NCI-H345 treated with DMSO at 0.1 percent for 48 hours (cell line): ENCODE data around the gene MIOX.
"Not testable (repeated sequence)": the region's sequence is repeated elsewhere in the genome, so short reads cannot be mapped to it uniquely, and the experiment has no call there.

ENCODE experiments used
- DNase-seq: peaks from one replicate; lab custom pipeline; 2025; ENCODE audit not compliant: unreplicated experiment; lab: John Stamatoyannopoulos, UW

Gene MIOX

DNA sequence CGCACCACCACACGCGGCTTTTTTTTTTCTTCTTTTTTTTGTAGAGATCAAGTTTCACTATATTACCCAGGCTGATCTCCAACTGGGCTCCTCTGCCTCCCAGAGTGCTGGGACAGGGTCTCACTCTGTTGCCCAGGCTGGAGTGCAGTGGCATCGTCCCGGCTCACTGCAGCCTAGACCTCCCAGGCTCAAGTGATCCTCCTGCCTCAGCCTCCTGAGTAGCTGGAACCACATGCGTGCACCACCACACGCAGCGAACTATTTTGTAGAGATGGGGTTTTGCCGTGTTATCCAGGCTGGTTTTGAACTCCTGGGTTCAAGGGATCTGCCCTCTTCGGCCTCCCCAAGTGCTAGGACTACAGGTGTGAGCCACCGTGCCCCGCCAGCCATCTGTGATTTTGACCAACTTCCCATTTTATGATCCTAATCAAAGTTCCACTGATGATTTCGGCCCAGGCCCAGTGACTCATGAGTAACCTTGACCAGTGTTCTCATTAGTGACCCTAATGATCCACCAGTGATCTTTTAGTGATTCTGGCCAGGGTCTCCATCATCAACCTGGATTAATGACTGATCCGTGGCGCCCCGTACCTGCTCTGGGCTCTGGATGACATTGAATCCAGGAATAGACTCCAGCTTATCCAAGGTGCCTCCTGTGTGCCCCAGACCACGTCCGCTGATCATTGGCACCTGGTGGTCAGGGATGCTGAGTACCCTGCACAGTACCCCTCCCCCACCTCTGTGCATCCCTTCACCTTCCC is 41.4 kb downstream of the MIOX start:
- DNase-seq = no peak

- no peak for DNase-seq
Measured at GRCh38 chr22:50528682-50529415, 42.2 kb downstream of the MIOX start.

DNA sequence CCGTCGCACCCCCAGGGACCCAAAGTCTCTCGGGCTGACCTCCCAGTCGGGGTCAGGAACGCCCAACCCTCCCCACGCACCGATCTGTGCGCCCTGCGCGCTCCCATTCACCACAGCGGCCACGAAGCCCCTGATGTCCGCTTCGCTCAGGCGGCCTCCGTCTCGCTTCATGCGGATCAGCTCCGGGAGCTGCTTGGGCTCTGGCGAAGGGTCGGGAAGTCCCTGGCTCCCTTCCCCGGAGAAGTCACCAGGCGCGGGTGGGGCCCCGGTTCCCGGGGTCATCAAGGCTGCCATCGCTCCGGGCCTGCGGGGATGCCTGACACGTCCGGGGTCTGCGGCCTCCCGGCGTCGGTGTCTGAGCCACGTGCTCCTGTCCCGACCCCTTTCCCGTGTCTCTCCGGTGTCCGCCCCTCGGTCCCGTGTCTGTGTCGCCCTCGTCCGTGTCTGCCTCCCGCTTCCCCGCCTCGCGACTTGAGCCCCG is 42.8 kb downstream of the MIOX start:
- DNase-seq = no peak

DNA sequence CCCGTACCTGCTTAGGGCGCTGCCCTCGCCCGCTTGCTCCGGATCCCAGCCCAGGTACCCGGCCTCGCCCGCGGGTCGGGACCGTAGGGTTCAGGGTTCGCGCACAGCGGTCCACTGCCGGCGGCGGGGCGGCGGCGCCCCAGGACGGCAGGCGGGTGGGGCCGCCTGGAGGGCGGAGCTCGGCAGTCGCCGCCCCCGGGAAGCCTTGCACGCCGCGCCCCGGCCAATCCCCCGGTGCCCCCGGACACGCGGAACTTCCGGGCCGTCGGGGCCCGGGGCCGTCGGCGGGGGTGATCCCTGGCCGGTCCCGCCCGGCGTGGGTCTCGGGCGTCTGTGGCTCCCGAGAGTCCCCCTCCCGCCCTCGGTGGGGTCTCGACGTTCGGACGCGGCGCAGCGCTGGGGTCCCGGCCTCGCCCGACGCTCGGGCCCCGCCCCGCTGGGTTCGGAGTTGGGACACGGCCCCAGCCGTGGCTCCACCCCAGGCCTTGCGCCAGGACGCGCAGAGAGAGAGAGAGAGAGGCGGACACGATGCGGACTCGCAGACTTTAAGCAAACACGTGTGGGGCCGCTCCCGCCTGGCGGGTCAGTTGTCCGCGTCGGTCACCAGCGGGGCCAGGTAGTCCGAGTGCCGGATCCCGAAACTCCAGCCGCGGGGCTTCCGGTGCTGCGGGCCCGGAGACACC is 43.4 kb downstream of the MIOX start, which contains the start of gene TYMP:
Gene TYMP, minus strand, starts transcription at position 116 of the 683 bp plus-strand sequence. CDS start 303 bp downstream, outside the sequence.
- DNase-seq = no peak

DNA sequence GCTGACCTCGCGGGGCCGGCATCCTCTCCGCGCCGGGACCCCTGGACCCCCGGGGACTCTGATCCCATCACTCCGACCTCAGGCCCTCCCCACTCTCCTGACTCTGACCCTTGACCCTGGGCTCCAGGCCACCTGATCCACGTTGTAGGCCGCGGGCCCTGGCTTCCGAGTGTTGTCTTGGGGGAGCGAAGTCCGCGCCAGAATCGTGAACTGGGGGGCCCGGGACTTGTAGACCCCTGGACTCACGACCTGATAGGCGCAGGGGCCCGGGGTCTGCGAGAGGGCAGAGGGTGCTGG is 43.9 kb downstream of the MIOX start:
- DNase-seq = no peak

DNA sequence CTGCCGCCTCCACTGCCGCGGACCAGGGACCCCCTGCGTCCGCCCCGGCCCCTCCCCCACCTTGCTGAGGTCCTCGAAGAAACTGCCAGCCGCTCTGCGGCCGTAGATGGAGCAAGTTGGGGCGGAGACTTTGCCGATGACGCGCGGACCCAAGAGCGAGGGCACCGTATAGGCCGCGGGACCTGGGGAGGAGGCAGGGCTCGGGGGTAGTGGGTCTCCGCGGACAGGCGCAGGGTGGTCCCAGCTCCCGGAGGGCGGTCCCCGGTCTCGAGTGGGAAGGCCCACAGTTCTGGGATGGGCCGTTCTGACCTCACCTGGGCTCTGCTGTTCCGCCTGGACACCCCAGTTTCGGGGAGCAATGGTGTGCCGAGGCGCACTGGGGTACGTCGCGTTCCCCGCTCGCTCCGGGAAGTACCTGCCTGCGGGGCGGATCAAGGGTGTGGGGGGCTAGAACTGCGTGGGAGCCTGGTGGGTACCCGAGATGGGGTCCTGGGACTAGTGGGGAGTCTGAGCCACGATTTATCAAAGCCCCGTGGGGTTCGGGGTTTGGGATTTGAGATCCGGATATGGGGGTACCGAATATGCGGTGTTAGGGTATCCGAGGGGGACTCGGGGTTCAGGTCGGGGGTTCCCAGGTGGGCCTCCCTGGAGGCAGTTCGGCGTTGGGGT is 44.4 kb downstream of the MIOX start:
- DNase-seq = no peak

DNA sequence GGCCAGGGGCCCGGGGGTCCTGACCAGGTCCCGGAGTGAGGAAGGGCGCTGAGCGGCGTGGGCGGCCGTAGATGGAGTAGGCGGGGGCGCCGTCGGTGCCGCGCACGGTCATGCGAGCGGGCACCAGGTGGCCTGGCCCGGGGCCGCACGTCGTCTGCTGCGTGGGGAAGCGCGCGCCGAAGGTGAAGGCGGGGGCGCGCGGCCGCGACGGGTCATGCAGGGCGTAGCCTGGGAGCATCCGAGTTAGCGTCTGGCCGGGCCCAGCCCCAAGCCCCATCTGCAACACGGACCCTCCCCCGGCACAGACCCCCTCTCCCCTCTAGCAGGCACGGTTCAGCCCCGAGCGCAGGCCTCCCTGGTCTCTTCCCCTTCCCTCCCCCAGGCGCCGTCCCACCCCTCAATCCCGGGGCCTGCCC is 44.9 kb downstream of the MIOX start:
- DNase-seq = no peak

DNA sequence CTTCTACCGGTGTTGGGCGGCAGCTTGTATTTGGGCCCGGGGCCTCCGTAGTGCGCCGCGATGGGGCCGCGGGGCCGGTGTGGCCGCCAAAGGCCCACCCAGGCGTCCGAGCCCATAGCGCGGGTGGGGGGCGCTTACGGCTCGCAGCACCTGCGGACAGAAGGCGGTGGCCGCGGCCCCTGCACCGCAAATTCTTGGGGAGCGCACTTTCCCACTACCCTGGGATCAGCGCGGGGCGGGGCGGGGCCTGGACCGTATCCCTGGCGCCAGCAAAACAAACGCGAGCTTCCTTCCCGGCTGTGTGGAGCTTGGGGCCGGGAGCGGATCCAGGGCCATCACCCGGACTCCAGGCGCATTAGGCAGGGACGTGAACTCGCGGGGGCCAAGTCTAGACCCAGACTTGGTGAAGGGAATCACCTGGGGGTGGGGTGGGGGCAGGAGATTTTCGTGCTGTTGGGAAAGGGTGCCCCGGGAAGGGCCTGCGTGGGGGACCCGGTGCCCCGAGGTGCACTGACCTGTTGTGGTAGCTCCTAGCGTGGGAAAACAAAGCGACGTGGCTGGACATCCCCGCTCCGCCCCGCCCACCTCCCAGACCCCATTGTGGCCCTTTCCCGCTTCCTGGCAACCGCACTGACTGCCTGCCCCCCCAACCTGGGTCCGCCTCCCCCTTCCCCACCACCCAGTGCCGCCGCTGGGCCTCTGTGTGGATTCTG is 45.5 kb downstream of the MIOX start:
- no peak for DNase-seq

DNA sequence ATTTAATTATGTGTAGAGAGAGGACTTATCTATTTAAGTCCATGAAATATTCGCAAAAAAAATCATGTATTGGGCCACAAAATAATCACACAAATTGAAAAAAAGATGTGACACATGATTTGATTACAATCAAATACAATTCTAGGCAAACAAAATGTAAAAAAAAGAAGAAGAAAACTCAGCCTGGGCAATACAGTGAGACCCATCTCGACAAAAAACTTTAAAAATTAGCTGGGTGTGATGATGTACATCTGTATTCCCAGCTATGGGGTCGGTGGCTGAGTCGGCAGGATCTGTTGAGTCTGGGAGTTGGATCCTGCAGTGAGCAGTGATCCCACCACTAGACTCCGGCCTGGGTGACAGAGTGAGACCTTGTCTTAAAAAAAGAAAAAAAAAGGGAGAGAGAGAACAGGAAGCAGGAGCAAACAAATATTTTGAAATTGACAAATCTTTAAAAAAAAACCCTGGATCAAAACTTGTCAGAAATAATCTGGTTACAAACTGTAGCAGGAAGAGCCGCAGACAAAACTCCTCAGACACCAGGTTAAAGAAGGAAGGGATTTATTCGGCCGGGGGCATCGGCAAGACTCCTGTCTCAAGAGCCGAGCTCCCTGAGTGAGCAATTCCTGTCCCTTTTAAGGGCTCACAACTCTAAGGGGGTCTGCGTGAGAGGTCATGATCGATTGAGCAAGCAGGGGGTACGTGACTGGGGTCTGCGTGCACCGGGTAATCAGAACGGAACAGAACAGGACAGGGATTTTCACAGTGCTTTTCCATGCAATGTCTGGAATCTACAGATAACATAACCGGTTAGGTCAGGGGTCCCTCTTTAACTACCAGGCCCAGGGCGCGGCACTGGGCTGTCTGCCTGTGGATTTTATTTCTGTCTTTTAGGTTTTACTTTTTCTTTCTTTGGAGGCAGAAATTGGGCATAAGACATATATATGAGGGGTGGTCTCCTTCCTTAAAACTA is 46.5 kb downstream of the MIOX start:
- no peak for DNase-seq

DNA sequence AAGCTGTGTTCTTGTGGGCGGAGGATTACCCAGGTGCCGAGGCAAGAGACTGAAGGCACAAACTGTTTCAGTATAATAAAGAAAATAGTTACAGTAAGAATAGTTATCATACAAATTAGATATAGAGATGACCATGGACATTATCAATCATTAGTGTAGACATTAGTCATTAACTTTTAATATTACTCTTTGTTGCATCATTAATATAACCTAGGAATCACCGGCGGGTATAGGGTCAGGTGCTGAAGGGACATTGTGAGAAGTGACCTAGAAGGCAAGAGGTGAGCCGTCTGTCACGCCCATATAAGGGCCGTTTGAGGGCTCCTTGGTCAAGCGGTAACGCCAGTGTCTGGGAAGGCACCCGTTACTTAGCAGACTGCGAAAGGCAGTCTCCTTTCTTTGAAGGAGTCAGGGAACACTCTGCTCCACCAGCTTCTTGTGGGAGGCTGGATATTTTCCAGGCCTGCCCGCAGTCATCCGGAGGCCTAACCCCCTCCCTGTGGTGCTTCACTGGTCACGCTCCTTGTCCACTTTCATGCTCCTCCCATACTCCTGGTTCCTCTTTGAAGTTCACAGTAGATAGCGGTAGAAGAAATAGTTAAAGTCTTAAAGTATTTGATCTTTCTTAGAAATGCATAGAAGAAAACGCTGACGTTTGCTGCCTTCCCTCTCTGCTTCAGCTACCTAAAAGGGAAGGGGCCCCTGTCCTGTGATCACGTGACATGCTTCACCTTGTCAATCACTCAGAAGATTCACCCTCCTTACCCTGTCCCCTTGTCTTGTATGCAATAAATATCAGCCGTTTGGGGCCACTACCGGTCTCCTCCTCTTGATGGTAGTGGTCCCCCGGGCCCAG is 47.4 kb downstream of the MIOX start:
- not testable (repeated sequence) for DNase-seq

GRCh38 chr22:50535113-50535512 is 48.5 kb downstream of the MIOX start:
- DNase-seq = no peak

- no peak for DNase-seq
Measured at GRCh38 chr22:50536226-50536625, 49.6 kb downstream of the MIOX start.

DNA sequence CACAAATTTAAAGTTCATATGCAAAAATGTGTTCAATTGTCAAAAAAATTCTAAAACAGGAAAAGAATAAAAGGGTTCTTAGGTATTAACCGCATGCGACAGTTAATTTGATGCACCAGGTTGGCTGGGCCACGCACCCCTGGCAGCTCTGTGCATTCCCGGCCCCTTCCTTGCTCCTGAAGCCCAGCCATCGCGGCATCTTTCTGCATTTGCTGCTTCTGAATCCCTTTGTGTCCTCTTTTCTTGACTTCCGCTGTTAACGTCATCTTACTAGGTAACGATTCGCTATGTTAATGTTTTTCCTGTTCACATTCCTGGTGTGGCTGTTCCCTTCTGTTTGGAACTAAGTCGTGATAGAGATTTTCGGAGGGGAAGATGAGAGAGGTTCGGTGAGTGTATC is 51.1 kb downstream of the MIOX start:
- no peak for DNase-seq
